ENCODE measurements around the gene KIAA1217.

KIAA1217 gene

DNA sequence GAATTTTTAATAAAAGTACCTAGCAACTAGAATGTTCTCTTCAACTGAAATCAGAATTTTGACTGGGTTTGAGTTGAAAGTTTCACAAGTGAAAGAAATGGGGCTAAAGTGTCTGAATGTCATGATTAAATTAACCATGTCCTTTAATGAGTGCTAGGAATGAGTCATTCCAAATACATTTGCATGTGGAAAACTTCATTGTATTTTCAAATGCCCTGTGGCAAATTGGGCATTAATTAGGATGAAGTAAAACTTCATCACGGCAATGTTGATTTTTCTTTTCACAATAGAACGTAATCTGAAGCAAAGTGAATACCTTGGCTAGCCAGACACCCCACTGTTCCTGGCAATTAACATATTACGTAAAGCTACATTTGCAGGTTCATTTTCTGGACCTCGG lies 166.6 kb downstream of the KIAA1217 start:
- DNase-seq = no peak

DNA sequence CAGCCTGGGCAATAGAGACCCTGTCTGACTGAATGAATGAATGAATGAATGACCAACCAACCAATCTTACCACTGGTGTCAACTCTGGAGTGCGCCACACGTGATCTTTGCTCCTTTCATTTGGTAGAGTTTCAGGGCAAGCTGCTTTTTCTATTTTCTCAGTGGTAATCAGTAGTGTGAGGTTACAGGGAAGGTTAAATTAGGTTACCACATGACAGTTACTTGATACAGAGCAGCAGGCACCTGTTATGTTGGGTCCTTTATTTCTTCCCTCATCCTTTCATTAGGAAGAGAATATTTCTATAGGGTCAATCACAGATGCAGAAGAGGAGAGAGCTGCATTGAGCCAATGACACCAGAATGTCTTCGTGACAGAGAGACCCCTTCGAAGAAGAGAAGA lies 167.8 kb downstream of the KIAA1217 start:
- no peak for DNase-seq

GRCh38 chr10:24378126-24378920 lies 169.4 kb downstream of the KIAA1217 start:
- no peak for DNase-seq

DNA sequence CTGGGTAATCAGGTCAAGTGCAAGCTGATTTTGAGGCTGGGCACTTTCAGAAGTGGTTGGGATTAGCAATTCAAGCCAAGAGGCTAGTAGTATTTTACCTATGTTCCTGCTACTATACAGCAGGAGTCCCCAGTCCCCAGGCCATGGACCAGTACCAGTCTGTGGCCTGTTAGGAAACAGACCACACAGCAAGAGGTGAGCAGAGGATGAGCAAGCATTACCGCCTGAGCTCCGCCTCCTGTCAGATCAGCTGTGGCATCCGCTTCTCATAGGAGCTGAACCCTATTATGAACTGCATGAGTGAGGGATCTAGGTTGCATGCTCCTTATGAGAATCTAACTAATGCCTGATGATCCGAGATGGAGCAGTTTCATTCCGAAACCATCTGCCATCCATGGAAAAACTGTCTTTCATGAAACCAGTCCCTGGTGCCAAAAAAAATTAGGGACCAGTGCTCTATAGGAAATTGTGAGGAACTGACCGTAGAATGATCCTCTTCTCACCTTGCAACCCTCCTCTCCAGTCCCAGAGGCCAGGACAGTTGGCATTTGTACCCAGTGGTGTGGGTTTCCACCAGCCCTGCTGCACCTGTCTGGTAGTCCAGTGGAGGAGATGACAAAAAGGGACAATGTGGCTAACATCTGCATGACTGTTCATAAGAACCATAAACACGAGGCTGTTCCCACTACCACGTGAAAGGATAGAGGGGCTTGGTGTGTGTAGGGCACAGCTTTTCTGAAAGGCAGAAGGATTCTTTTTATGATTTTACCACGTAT lies 172.5 kb downstream of the KIAA1217 start:
- DNase-seq = no peak

DNA sequence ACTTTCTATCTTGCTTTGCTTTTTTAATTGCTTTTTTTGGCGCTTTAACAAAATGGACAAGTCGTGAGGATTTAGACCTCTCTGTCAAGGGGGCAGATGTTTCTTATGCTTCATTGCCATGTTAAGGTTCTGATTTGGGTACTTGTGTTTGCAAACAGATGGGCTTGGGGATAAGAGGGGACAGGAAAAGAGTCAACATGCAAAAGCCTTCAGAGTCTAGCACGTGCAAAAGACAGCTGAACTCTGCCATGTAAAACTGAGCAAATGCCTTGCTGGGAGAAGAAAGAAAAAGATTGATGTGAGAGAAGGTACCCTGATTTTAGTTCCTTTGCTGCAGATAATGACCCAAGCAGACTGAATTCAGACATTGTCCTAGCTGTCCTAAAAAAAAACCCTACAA lies 173.1 kb downstream of the KIAA1217 start:
- DNase-seq = no peak

- DNase-seq = peak; percentile 53
Observed at GRCh38 chr10:24382596-24382978, 173.6 kb downstream of the KIAA1217 start.

- DNase-seq = no peak
Observed at GRCh38 chr10:24382979-24383663, 174.2 kb downstream of the KIAA1217 start.

GRCh38 chr10:24383681-24384106 lies 174.8 kb downstream of the KIAA1217 start:
- DNase-seq = peak; percentile 80

GRCh38 chr10:24384954-24385353 lies 176.0 kb downstream of the KIAA1217 start:
- no peak for DNase-seq

DNA sequence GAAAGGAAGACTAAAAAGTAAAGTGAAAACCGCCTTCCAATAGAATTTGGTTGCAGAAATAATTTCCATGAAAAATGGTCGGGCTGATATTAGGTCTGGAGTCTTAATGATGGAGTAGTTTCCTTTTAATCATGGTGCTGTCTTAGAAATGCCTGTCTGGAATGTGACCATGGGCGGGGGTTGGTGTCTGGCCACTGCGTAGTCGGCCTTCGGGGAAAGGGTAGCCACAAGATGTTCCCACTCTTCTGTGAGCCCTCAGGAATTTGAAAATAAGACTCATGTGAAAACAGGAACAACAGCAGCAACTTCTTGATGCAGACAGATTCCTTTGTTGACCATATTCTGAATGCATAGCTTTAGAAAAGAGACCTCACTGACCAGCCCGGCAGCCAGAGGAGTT lies 176.8 kb downstream of the KIAA1217 start:
- DNase-seq = no peak

- DNase-seq = no peak
Observed at GRCh38 chr10:24390146-24390700, 181.3 kb downstream of the KIAA1217 start.

DNA sequence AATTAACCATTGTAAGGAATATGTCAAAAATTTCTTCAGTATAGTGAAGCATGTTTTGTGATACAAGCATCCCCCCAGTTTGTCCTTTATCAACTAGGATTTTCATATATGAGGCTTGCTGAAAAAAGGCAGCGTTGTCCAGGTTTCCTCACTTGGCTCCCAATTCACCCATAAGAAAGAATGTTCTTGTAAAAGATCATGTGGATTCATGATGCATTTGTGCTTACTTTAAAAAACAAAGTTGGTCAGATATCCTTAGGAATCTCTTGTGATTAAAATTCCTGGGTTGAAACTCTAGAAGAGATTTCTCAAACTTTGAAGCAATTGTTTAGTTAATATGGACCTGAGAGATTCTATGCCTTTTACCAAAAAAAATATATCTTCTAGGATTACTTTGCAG lies 181.8 kb downstream of the KIAA1217 start:
- DNase-seq = no peak

DNA sequence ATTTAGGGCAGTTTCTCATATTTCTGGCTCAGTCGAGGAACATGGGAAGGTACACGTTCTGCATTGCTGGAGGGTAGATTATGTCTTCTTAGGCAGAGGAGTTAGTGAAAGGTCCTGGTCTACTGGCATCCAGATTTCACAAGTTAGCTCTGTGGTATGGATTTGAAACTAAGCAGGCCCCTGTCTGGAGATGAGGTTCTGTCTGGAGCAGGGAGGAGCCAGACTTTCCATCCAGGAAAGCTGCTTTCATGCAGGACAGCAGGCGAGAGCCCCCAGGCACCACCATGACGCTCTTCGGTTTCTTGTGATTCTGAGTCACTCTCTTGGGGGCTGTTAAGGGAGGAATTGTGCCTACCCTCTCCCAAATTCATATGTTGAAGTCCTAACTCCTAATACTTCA lies 184.3 kb downstream of the KIAA1217 start:
- DNase-seq = no peak

DNA sequence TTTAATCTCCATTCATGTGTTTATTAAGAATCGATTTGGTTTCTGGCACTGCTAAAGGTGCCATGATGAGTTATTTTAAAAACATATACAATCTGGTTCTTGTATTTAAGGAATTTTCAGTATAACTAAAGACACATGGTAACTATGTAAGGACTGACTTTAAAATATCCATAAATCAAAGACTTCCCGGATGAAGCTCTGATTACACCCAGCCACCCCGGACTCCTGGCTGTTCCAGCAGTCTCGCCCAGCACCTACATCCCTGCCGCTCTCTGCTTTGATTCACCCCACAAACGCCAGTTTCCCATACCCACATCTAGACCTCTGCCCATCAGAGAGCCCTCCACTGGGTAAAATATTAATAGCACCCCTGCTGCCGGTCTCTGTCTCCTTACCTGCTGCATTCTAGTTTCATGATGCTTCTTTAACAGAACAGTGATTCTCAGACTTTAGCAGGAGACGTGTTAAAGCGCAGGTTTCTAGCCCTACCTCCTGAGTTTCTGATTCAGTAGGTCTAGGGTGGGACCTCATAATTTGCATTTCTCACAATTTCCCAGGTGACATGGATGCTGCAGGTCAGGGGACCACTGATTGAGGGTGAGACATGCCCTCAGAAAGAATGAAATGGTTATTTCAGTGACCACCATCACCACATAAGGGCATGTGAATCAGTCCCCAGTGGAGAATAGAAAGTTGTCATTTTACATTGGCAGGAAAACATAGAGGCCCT lies 185.7 kb downstream of the KIAA1217 start:
- DNase-seq = no peak

DNA sequence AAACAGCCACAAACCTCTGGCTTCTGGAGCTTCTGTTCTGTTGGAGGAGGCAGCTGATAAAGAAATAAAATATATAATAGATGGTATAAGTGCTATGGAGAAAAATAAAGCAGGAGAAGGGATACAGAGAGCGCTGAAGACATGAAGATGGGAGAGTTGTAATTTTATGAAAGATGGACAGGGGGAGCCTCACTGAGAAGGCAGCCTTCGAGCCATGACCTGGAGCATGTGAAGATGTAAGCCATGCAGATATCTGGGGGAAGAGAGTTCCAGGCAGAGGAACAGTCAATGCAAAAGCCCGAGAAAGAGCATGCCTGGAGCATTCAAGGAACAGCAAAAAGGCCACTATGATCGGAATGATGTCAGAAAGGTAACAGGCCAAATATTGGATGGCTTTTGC lies 187.5 kb downstream of the KIAA1217 start:
- no peak for DNase-seq

GRCh38 chr10:24397662-24398061 lies 188.7 kb downstream of the KIAA1217 start:
- no peak for DNase-seq

DNA sequence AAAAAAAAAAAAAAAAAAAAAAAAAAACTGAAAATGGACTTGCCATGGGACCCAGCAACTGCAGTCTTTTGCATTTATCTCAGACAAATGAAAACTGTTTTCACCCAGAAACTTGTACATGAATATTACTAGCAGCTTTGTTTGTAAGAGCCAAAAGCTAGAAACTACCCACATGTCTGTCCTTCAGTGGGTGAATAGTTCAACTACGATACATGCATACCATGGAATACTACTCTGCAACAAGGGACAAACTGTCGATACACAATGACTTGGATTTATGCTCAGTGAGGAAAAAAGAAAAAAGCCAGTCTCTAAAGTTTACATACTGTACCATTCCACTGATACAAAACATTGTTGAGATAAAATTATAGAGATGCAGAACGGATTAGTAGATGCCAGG lies 195.6 kb downstream of the KIAA1217 start:
- no peak for DNase-seq

- no peak for DNase-seq
Observed at GRCh38 chr10:24405635-24406034, 196.7 kb downstream of the KIAA1217 start.

- DNase-seq = no peak
Observed at GRCh38 chr10:24406809-24407483, 198.0 kb downstream of the KIAA1217 start.

- DNase-seq = no peak
Observed at GRCh38 chr10:24407928-24408327, 199.0 kb downstream of the KIAA1217 start.

GRCh38 chr10:24408365-24408764 lies 199.4 kb downstream of the KIAA1217 start:
- DNase-seq = no peak

DNA sequence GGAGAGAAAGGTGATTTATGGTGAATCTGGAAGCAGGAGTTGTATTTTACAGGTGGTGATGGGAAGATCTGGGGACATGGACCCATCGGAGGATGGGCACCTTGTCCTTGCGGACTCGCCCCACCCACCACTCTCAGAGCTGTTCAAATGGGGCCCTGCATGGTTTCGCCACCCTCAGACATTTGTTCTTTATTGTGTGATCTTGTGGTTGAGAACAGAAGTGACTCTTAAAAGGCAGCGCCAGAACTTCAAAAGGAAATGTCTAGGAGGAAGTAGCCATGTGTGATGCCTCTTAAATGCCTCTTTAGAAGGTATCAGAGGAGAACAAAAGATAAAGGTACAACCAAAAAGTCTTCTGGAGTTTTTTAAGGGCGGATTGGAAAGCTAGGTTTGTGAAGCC lies 205.7 kb downstream of the KIAA1217 start:
- no peak for DNase-seq

Data from activated CD4-positive, alpha-beta T cell treated with anti-CD3 and anti-CD28 coated beads, Interleukin-2, amount 50 U/mL, for 16 hours (primary cell).